ENCODE results near the gene HCFC1R1.
"Not testable (repeated sequence)": the region's sequence is repeated elsewhere in the genome, so short reads cannot be mapped to it uniquely, and the experiment has no call there.

HCFC1R1 gene

DNA sequence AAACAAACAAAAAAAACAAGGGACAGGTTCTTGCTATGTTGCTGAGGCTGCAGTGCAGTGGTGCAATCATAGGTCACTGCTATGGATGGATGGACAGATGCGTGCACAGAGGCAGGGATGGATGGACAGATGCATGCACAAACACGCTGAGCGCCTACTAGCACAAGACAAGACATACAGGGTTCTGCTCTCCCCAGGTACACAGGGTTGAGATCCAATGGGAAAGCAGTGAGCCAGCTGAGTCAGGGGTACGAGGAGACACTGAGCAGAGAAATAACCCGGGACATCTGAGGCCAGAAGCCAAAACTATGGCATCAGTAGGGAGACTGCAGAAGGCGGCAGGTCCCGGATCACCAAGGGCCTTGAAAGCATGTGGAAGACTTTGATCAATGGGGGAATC lies 47.9 kb upstream of the HCFC1R1 start:
- Histone ChIP-seq H3K27me3 (replicated peaks; ENCODE audit: insufficient read depth, low read length) (peaks cover 3% of the 10 kb centered on the region; the same call in 1 of the 2 replicates), H3F3A (ENCODE audit: insufficient read depth, low read length) (0 out of 2 replicates have a peak, but pooled peaks cover 6% of the 10 kb centered on the region), H3K9me2 (replicated peaks; ENCODE audit: insufficient read depth, low read length) (no peaks in the 10 kb centered on the region), H3K4me1 (ENCODE audit: low read length) (peaks cover 18% of the 10 kb centered on the region), H3K4me3 (ENCODE audit: low read length) (no peak overlapping the region), H4K20me1 (ENCODE audit: insufficient read depth, low read length) (no peaks in the 10 kb centered on the region), H3K36me3 (replicated peaks; ENCODE audit: insufficient read depth, low read length) (no peaks in the 10 kb centered on the region), H3K27ac (ENCODE audit: low read length) (no peak overlapping the region), H3K4me2 (ENCODE audit: low read depth, low read length) (no peak overlapping the region), H3K9ac (ENCODE audit: low read length) (no peak overlapping the region), H2AFZ (ENCODE audit: low read length) (no peak overlapping the region), H3K9me3 (replicated peaks; ENCODE audit: insufficient read depth, low read length) (no peaks in the 10 kb centered on the region), H3K79me2 (ENCODE audit: low read length) (no peaks in the 10 kb centered on the region)
- TF ChIP-seq, protein P1, sequence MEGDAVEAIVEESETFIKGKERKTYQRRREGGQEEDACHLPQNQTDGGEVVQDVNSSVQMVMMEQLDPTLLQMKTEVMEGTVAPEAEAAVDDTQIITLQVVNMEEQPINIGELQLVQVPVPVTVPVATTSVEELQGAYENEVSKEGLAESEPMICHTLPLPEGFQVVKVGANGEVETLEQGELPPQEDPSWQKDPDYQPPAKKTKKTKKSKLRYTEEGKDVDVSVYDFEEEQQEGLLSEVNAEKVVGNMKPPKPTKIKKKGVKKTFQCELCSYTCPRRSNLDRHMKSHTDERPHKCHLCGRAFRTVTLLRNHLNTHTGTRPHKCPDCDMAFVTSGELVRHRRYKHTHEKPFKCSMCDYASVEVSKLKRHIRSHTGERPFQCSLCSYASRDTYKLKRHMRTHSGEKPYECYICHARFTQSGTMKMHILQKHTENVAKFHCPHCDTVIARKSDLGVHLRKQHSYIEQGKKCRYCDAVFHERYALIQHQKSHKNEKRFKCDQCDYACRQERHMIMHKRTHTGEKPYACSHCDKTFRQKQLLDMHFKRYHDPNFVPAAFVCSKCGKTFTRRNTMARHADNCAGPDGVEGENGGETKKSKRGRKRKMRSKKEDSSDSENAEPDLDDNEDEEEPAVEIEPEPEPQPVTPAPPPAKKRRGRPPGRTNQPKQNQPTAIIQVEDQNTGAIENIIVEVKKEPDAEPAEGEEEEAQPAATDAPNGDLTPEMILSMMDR (IDR thresholded peaks at IDR 0.05; ENCODE audit: low read length) = no peak
- no peak for TF ChIP-seq EZH2phosphoT487 (IDR thresholded peaks at IDR 0.05; ENCODE audit: low read length)
- no peak for TF ChIP-seq EZH2 (optimal IDR thresholded peaks at IDR 0.05; ENCODE audit: low read depth, low read length)
- DNase-seq = no peak

DNA sequence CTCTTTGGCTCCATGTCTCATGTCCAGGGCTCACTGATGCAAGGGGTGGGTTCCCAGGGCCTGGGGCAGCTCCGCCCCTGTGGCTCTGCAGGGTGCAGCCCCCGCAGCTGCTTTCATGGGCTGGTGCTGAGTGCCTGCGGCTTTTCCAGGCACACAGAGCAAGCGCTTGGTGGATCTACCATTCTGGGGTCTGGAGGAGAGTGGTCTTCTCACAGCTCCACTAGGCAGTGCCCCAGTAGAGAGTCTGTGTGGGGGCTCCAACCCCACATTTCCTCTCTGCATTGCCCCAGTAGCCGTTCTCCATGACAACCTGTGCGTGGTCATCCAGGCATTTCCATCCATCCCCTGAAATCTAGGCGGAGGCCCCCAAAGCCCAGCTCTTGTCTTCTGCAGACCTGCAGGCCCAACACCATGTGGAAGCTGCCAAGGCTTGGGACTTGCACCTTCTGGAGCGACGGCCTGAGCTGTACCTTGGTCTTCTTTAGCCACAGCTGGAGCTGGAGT lies 46.9 kb upstream of the HCFC1R1 start:
- Histone ChIP-seq H3K9me2 (replicated peaks; ENCODE audit: insufficient read depth, low read length) (no peaks in the 10 kb centered on the region), H3K9me3 (replicated peaks; ENCODE audit: insufficient read depth, low read length) (no peaks in the 10 kb centered on the region), H3K36me3 (replicated peaks; ENCODE audit: insufficient read depth, low read length) (no peaks in the 10 kb centered on the region), H3K27me3 (replicated peaks; ENCODE audit: insufficient read depth, low read length) (peaks cover 11% of the 10 kb centered on the region), H3K9ac (ENCODE audit: low read length) (no peak overlapping the region), H3K27ac (ENCODE audit: low read length) (no peak overlapping the region), H3K4me3 (ENCODE audit: low read length) (no peak overlapping the region), H3F3A (ENCODE audit: insufficient read depth, low read length) (no peaks in the 10 kb centered on the region), H3K79me2 (ENCODE audit: low read length) (no peaks in the 10 kb centered on the region), H2AFZ (ENCODE audit: low read length) (no peak overlapping the region), H3K4me1 (ENCODE audit: low read length) (peaks cover 10% of the 10 kb centered on the region), H4K20me1 (ENCODE audit: insufficient read depth, low read length) (no peaks in the 10 kb centered on the region), H3K4me2 (ENCODE audit: low read depth, low read length) (no peak overlapping the region)
- no peak for DNase-seq
- no peak for TF ChIP-seq EZH2 (optimal IDR thresholded peaks at IDR 0.05; ENCODE audit: low read depth, low read length)
- TF ChIP-seq, protein P1 (IDR thresholded peaks at IDR 0.05; ENCODE audit: low read length) = no peak
- TF ChIP-seq EZH2phosphoT487 (IDR thresholded peaks at IDR 0.05; ENCODE audit: low read length) = no peak

DNA sequence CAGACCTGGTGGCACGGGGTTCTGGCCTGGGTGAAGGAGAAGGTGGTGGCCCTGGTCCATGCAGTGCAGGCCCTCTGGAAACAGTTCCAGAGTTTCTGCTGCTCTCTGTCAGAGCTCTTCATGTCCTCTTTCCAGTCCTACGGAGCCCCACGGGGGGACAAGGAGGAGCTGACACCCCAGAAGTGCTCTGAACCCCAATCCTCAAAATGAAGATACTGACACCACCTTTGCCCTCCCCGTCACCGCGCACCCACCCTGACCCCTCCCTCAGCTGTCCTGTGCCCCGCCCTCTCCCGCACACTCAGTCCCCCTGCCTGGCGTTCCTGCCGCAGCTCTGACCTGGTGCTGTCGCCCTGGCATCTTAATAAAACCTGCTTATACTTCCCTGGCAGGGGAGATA lies 45.4 kb upstream of the HCFC1R1 start:
- DNase-seq; H3F3A ChIP-seq (ENCODE audit: insufficient read depth, low read length); H3K4me3 ChIP-seq (ENCODE audit: low read length); H3K4me2 ChIP-seq (ENCODE audit: low read depth, low read length); H4K20me1 ChIP-seq (ENCODE audit: insufficient read depth, low read length); H3K9ac ChIP-seq (ENCODE audit: low read length); H3K36me3 ChIP-seq (replicated peaks; ENCODE audit: insufficient read depth, low read length); H2AFZ ChIP-seq (ENCODE audit: low read length); H3K27ac ChIP-seq (ENCODE audit: low read length); H3K79me2 ChIP-seq (ENCODE audit: low read length); H3K9me3 ChIP-seq (replicated peaks; ENCODE audit: insufficient read depth, low read length); H3K4me1 ChIP-seq (ENCODE audit: low read length); H3K9me2 ChIP-seq (replicated peaks; ENCODE audit: insufficient read depth, low read length): not testable (repeated sequence)
- H3K27me3 ChIP-seq (replicated peaks; ENCODE audit: insufficient read depth, low read length) = peaks cover 25% of the 10 kb centered on the region

DNA sequence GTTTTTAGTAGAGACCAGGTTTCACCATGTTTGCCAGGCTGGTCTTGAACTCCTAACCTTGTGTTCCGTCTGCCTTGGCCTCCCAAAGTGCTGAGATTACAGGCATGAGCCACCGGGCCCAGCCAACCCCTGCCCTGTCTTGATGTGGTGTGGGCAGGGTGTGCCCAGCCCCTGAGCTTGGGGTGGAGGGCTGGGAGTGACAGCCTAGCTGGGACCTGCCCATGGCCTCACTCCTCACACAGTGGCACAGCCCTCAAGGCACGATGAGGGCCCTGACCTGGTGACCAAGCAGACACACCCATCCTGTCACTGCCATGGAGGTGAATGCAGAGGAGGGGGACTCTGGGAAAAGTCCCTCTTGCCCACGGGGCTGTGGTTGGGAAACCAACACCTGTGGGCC lies 44.7 kb upstream of the HCFC1R1 start:
- Histone ChIP-seq H3K36me3 (replicated peaks; ENCODE audit: insufficient read depth, low read length) (no peaks in the 10 kb centered on the region), H3K9ac (ENCODE audit: low read length) (no peak overlapping the region), H3K9me2 (replicated peaks; ENCODE audit: insufficient read depth, low read length) (no peaks in the 10 kb centered on the region), H3K4me1 (ENCODE audit: low read length) (peaks cover 9% of the 10 kb centered on the region; the same call in 1 of the 2 replicates), H3K79me2 (ENCODE audit: low read length) (no peaks in the 10 kb centered on the region), H3F3A (ENCODE audit: insufficient read depth, low read length) (no peaks in the 10 kb centered on the region), H3K27ac (ENCODE audit: low read length) (no peak overlapping the region), H3K9me3 (replicated peaks; ENCODE audit: insufficient read depth, low read length) (no peaks in the 10 kb centered on the region), H3K4me3 (ENCODE audit: low read length) (no peak overlapping the region), H2AFZ (ENCODE audit: low read length) (no peak overlapping the region), H3K27me3 (replicated peaks; ENCODE audit: insufficient read depth, low read length) (peaks cover 31% of the 10 kb centered on the region), H3K4me2 (ENCODE audit: low read depth, low read length) (no peak overlapping the region), H4K20me1 (ENCODE audit: insufficient read depth, low read length) (no peaks in the 10 kb centered on the region)
- TF ChIP-seq EZH2 (optimal IDR thresholded peaks at IDR 0.05; ENCODE audit: low read depth, low read length) (no peak), EZH2phosphoT487 (IDR thresholded peaks at IDR 0.05; ENCODE audit: low read length) (no peak)
- TF ChIP-seq, protein P1 (IDR thresholded peaks at IDR 0.05; ENCODE audit: low read length) = no peak
- no peak for DNase-seq
